ENCODE results near the gene RITA1.

DNA sequence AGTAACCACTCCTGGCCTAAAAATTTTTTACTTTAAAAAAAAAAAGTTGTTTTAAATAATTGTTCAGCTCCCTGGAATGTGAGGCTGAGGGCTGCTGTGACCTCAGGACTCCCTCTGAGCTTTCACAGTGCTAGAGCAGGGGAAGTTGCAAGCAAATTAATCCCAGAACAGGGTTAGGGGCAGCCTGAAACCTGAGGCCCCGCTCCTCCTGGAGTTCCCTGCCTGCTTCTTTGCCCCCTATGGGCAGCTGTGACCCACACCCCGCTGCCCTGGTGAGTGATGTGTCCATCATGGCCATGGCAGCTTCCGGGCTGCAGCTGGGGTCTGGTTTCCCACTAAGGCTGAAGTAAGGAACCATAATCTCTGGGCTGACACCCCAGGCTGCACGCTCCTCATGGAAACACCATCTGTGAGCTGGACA, 9.5 kb downstream of the RITA1 start:
- TF ChIP-seq MYC (IDR thresholded peaks at IDR 0.05; ENCODE audit: low read depth, low read length) = no peak
- TF ChIP-seq, protein P1, sequence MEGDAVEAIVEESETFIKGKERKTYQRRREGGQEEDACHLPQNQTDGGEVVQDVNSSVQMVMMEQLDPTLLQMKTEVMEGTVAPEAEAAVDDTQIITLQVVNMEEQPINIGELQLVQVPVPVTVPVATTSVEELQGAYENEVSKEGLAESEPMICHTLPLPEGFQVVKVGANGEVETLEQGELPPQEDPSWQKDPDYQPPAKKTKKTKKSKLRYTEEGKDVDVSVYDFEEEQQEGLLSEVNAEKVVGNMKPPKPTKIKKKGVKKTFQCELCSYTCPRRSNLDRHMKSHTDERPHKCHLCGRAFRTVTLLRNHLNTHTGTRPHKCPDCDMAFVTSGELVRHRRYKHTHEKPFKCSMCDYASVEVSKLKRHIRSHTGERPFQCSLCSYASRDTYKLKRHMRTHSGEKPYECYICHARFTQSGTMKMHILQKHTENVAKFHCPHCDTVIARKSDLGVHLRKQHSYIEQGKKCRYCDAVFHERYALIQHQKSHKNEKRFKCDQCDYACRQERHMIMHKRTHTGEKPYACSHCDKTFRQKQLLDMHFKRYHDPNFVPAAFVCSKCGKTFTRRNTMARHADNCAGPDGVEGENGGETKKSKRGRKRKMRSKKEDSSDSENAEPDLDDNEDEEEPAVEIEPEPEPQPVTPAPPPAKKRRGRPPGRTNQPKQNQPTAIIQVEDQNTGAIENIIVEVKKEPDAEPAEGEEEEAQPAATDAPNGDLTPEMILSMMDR (IDR thresholded peaks at IDR 0.05; ENCODE audit: low read depth, low read length) = no peak

Measured in NB4 (cell line).